Adrenal gland (tissue), 5 donors: ENCODE data around the gene CASP14.

ENCODE experiments used
- CTCF ChIP-seq, 6 experiments: fragments of 450-650 bp in 4 of 6; fragments of 200-600 bp in 2 of 6; sonication (generic) in 1 of 6; IDR thresholded peaks; 1 replicate in 5 of 6; 2 replicates in 1 of 6; pipeline versions ENCODE4 v1.5.1 to v1.8.0; 2016 to 2021; ENCODE audit warnings: antibody characterized with exemption in 6 of 6, mild to moderate bottlenecking in 2 of 6, moderate library complexity in 1 of 6
- POLR2A ChIP-seq, 2 donors: fragments of 450-650 bp; IDR thresholded peaks; one replicate each; pipeline ENCODE4 v1.6.1; 2017; ENCODE audit warnings: antibody characterized with exemption in 2 of 2, mild to moderate bottlenecking in 2 of 2, moderate library complexity in 1 of 2
- donor health status: DM: no; HTN: no; CAD: no.

- TF ChIP-seq CTCF (IDR thresholded peaks at IDR 0.05): no peak
- TF ChIP-seq POLR2A (IDR thresholded peaks at IDR 0.05): no peak
These were observed 3.8 kb upstream of the CASP14 start for GRCh38 chr19:15045506-15045905.
